ENCODE data around the gene TMPRSS11F.

DNA sequence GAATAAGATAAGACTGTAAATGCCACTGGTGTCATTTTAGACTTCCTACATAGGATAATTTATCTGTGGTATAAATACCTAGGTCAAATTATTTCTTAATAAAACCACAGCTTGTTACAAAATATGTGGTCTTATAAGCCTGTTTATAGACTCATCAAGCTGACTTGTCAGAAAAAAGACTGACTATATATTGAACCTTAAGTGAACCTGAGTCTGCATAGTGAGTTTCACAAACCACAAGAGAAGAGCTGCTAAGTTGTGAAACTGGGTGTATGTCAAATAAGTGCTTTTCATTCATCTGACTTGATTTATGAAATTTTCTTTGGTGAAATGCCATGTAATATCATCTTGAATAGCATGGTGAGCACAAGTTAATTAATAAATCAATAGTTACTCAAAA is 118.0 kb downstream of the TMPRSS11F start:
- TF ChIP-seq, protein P1, sequence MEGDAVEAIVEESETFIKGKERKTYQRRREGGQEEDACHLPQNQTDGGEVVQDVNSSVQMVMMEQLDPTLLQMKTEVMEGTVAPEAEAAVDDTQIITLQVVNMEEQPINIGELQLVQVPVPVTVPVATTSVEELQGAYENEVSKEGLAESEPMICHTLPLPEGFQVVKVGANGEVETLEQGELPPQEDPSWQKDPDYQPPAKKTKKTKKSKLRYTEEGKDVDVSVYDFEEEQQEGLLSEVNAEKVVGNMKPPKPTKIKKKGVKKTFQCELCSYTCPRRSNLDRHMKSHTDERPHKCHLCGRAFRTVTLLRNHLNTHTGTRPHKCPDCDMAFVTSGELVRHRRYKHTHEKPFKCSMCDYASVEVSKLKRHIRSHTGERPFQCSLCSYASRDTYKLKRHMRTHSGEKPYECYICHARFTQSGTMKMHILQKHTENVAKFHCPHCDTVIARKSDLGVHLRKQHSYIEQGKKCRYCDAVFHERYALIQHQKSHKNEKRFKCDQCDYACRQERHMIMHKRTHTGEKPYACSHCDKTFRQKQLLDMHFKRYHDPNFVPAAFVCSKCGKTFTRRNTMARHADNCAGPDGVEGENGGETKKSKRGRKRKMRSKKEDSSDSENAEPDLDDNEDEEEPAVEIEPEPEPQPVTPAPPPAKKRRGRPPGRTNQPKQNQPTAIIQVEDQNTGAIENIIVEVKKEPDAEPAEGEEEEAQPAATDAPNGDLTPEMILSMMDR (IDR thresholded peaks at IDR 0.05; ENCODE audit: extremely low read depth in 1 of 2, insufficient read depth in 1 of 2, low read depth in 1 of 2, low read length in 2 of 2), result no peak
- TF ChIP-seq FOS (IDR thresholded peaks at IDR 0.05; ENCODE audit: borderline replicate concordance, insufficient read depth, low read length) (no peak), JUN (IDR thresholded peaks at IDR 0.05; ENCODE audit: borderline replicate concordance, insufficient read depth, insufficient read length, low read depth) (no peak), POLR2A (IDR thresholded peaks at IDR 0.05; ENCODE audit: low read depth, low read length) (no peak), POLR2AphosphoS5 (IDR thresholded peaks at IDR 0.05; ENCODE audit: insufficient read depth, low read depth, low read length) (no peak), MYC (IDR thresholded peaks at IDR 0.05; ENCODE audit: low read depth, low read length) (no peak)
